ENCODE data around the gene KRT40.

The KRT40 gene

GRCh38 chr17:40974366-40974765 is 9.8 kb downstream of the KRT40 start:
- ATAC-seq (ENCODE audit: insufficient read depth, low read depth) = no peak
- Histone ChIP-seq H3K9me3 (ENCODE audit: insufficient read depth, low read length, severe bottlenecking) (no peaks in the 10 kb centered on the region), H4K20me1 (ENCODE audit: insufficient read depth, low read length) (no peaks in the 10 kb centered on the region), H3K9ac (ENCODE audit: low read depth, low read length) (no peak overlapping the region), H3K27me3 (ENCODE audit: insufficient read depth, low read length, poor library complexity) (peaks cover 16% of the 10 kb centered on the region), H3K4me1 (ENCODE audit: insufficient read depth, low read length) (no peaks in the 10 kb centered on the region), H3K4me2 (ENCODE audit: insufficient read depth, low read length) (no peak overlapping the region), H3K4me3 (ENCODE audit: low read depth in 1 of 2, low read length in 2 of 2) (no peak overlapping the region), H3K27ac (ENCODE audit: low read length) (no peak overlapping the region), H3K79me2 (ENCODE audit: insufficient read depth, low read length) (no peaks in the 10 kb centered on the region), H3K36me3 (ENCODE audit: insufficient read depth, low read length) (no peaks in the 10 kb centered on the region), H2AFZ (ENCODE audit: low read depth, low read length) (no peak overlapping the region)
- no peak for DNase-seq
- TF ChIP-seq EZH2 (IDR thresholded peaks at IDR 0.05; ENCODE audit: borderline replicate concordance, low read depth, low read length, severe bottlenecking) = no peak
- TF ChIP-seq CTCF (IDR thresholded peaks at IDR 0.05; ENCODE audit: borderline replicate concordance, extremely low read depth, low read length, poor library complexity, severe bottlenecking) = no peak

- Histone ChIP-seq H3K27me3 (ENCODE audit: insufficient read depth, low read length, poor library complexity) (peaks cover 7% of the 10 kb centered on the region), H3K9ac (ENCODE audit: low read depth, low read length) (no peak overlapping the region), H3K4me1 (ENCODE audit: insufficient read depth, low read length) (no peaks in the 10 kb centered on the region), H3K79me2 (ENCODE audit: insufficient read depth, low read length) (no peaks in the 10 kb centered on the region), H3K9me3 (ENCODE audit: insufficient read depth, low read length, severe bottlenecking) (no peaks in the 10 kb centered on the region), H3K4me2 (ENCODE audit: insufficient read depth, low read length) (no peak overlapping the region), H3K27ac (ENCODE audit: low read length) (no peak overlapping the region), H3K4me3 (ENCODE audit: low read depth in 1 of 2, low read length in 2 of 2) (no peak overlapping the region), H2AFZ (ENCODE audit: low read depth, low read length) (no peak overlapping the region), H4K20me1 (ENCODE audit: insufficient read depth, low read length) (no peaks in the 10 kb centered on the region), H3K36me3 (ENCODE audit: insufficient read depth, low read length) (no peaks in the 10 kb centered on the region)
- TF ChIP-seq EZH2 (IDR thresholded peaks at IDR 0.05; ENCODE audit: borderline replicate concordance, low read depth, low read length, severe bottlenecking) = no peak
- no peak for TF ChIP-seq CTCF (IDR thresholded peaks at IDR 0.05; ENCODE audit: borderline replicate concordance, extremely low read depth, low read length, poor library complexity, severe bottlenecking)
- ATAC-seq (ENCODE audit: insufficient read depth, low read depth) (no peak), DNase-seq (no peak)
Observed at GRCh38 chr17:40967582-40967981, 16.5 kb downstream of the KRT40 start.

- H3K9ac ChIP-seq (ENCODE audit: low read depth, low read length) = no peak within 1 kb of the TSS
- no peak for ATAC-seq (ENCODE audit: insufficient read depth, low read depth)
- TF ChIP-seq CTCF (IDR thresholded peaks at IDR 0.05; ENCODE audit: borderline replicate concordance, extremely low read depth, low read length, poor library complexity, severe bottlenecking) (no peak), EZH2 (IDR thresholded peaks at IDR 0.05; ENCODE audit: borderline replicate concordance, low read depth, low read length, severe bottlenecking) (no peak)
Observed at GRCh38 chr17:40966848-40967247, 17.3 kb downstream of the KRT40 start, which contains the start of gene KRT39. Gene KRT39, minus strand, starts transcription at chr17:40966948. Its CDS starts 92 bp downstream, at chr17:40966856.

GRCh38 chr17:40963838-40964237 is 20.3 kb downstream of the KRT40 start:
- ATAC-seq (ENCODE audit: insufficient read depth, low read depth) = peak; percentile 57; the same call in 2 of the 3 replicates
- no peak overlapping the region for H3K4me2 ChIP-seq (ENCODE audit: insufficient read depth, low read length)

More at GRCh38 chr17:40966848-40967247, 17.3 kb downstream of the KRT40 start, which contains the start of gene KRT39:
- Histone ChIP-seq H2AFZ (ENCODE audit: low read depth, low read length) (no peak within 1 kb of the TSS), H3K4me2 (ENCODE audit: insufficient read depth, low read length) (no peak within 1 kb of the TSS), H3K27me3 (ENCODE audit: insufficient read depth, low read length, poor library complexity) (peaks cover 3% of the 10 kb centered on the region), H3K4me1 (ENCODE audit: insufficient read depth, low read length) (no peaks in the 10 kb centered on the region), H4K20me1 (ENCODE audit: insufficient read depth, low read length) (no peaks in the 10 kb centered on the region), H3K27ac (ENCODE audit: low read length) (no peak within 1 kb of the TSS), H3K4me3 (ENCODE audit: low read depth in 1 of 2, low read length in 2 of 2) (no peak within 1 kb of the TSS), H3K36me3 (ENCODE audit: insufficient read depth, low read length) (no peaks in the 10 kb centered on the region), H3K9me3 (ENCODE audit: insufficient read depth, low read length, severe bottlenecking) (no peaks in the 10 kb centered on the region), H3K79me2 (ENCODE audit: insufficient read depth, low read length) (no peaks in the 10 kb centered on the region)
- DNase-seq = no peak

More at GRCh38 chr17:40963838-40964237, 20.3 kb downstream of the KRT40 start:
- TF ChIP-seq CTCF (IDR thresholded peaks at IDR 0.05; ENCODE audit: borderline replicate concordance, extremely low read depth, low read length, poor library complexity, severe bottlenecking) (peak; percentile 82), EZH2 (IDR thresholded peaks at IDR 0.05; ENCODE audit: borderline replicate concordance, low read depth, low read length, severe bottlenecking) (no peak)
- H3K9me3 ChIP-seq (ENCODE audit: insufficient read depth, low read length, severe bottlenecking) = no peaks in the 10 kb centered on the region
- no peaks in the 10 kb centered on the region for H4K20me1 ChIP-seq (ENCODE audit: insufficient read depth, low read length)
- no peak overlapping the region for H3K27ac ChIP-seq (ENCODE audit: low read length)
- H3K4me1 ChIP-seq (ENCODE audit: insufficient read depth, low read length) = no peaks in the 10 kb centered on the region
- no peaks in the 10 kb centered on the region for H3K36me3 ChIP-seq (ENCODE audit: insufficient read depth, low read length)
- no peak for DNase-seq
- no peak overlapping the region for H3K9ac ChIP-seq (ENCODE audit: low read depth, low read length)
- H3K4me3 ChIP-seq (ENCODE audit: low read depth in 1 of 2, low read length in 2 of 2) = no peak overlapping the region
- no peak overlapping the region for H2AFZ ChIP-seq (ENCODE audit: low read depth, low read length)
- H3K79me2 ChIP-seq (ENCODE audit: insufficient read depth, low read length) = no peaks in the 10 kb centered on the region
- peaks cover 3% of the 10 kb centered on the region for H3K27me3 ChIP-seq (ENCODE audit: insufficient read depth, low read length, poor library complexity)

Data from DND-41 (cell line).